H1 (cell line): ENCODE results near the gene CPEB3. TPM values are rescaled to one million over a fixed set of nuclear protein-coding genes. Genes with fewer than 3 reads are reported as not detected.

Source experiments
- CTCF ChIA-PET: fragments of 300-600 bp; sonication (Branson Sonifier 250); formaldehyde crosslinking; loops from one replicate; lab custom pipeline; 2021; ENCODE audit not compliant: partially characterized antibody; lab: Charles Lee
- POLR2A ChIA-PET: fragments of 300-600 bp; sonication (Branson Sonifier 250); formaldehyde crosslinking; loops from one replicate; lab custom pipeline; 2021; ENCODE audit warnings: inconsistent platforms; ENCODE audit not compliant: partially characterized antibody; lab: Charles Lee
- DNase-seq, 2 experiments: peaks; one replicate each; pipeline versions ENCODE4 v3.0.0 to v3.0.0-alpha.2; 2010 to 2022; ENCODE audit warnings: low spot score in 2 of 2, low read depth in 1 of 2, mixed read lengths in 1 of 2
- FAIRE-seq: peaks from 2 replicates; lab custom pipeline; 2011; peaks lifted over from hg19 to GRCh38; lab: Jason Lieb, UNC
- H2AFZ ChIP-seq: 2 replicates; pipeline ENCODE4 v1.8.1; 2012; ENCODE audit warnings: low read length, inconsistent platforms
- H2AK5ac ChIP-seq: 2 replicates; pipeline ENCODE4 v1.6.1; 2013; ENCODE audit warnings: low read depth, low read length
- H2BK120ac ChIP-seq: replicated peaks from 2 replicates; pipeline ENCODE3; 2013; ENCODE audit warnings: low read depth, low read length, inconsistent platforms
- H2BK12ac ChIP-seq: 2 replicates; pipeline ENCODE4 v1.6.1; 2013; ENCODE audit warnings: low read depth, low read length
- H2BK15ac ChIP-seq: 2 replicates; pipeline ENCODE4 v1.6.1; 2013; ENCODE audit warnings: low read length
- H2BK20ac ChIP-seq: 2 replicates; pipeline ENCODE4 v1.6.1; 2013; ENCODE audit warnings: low read length
- H2BK5ac ChIP-seq: 2 replicates; pipeline ENCODE4 v1.6.1; 2013; ENCODE audit warnings: low read depth, low read length
- H3K14ac ChIP-seq: 2 replicates; pipeline ENCODE4 v1.6.1; 2013; ENCODE audit warnings: inconsistent platforms; ENCODE audit not compliant: insufficient read length
- H3K18ac ChIP-seq: 2 replicates; pipeline ENCODE4 v1.6.1; 2013; ENCODE audit warnings: low read length; ENCODE audit errors: extremely low read depth
- H3K23ac ChIP-seq: 2 replicates; pipeline ENCODE4 v1.6.1; 2013; ENCODE audit warnings: inconsistent platforms; ENCODE audit not compliant: insufficient read length
- H3K23me2 ChIP-seq: 2 replicates; pipeline ENCODE4 v1.6.1; 2013; ENCODE audit warnings: low read depth, low read length
- H3K27ac ChIP-seq: 2 replicates; pipeline ENCODE4 v1.6.1; 2011; ENCODE audit warnings: low read depth, low read length, inconsistent platforms
- H3K27me3 ChIP-seq, 4 experiments: replicated peaks in 1 of 4; 1 replicate in 1 of 4; 2 replicates in 3 of 4; pipeline versions ENCODE4 v1.6.1 to v1.8.1; 2011 to 2013; ENCODE audit warnings: low read length in 3 of 4, mild to moderate bottlenecking in 3 of 4, inconsistent platforms in 2 of 4, mixed read lengths in 2 of 4, moderate library complexity in 1 of 4; ENCODE audit not compliant: control insufficient read depth in 3 of 4, insufficient read depth in 3 of 4; ENCODE audit errors: extremely low read depth in 1 of 4
- H3K36me3 ChIP-seq, 4 experiments: 2 replicates each; pipeline versions ENCODE4 v1.6.1 to v1.8.1; 2011 to 2013; ENCODE audit warnings: mild to moderate bottlenecking in 4 of 4, low read length in 3 of 4, moderate library complexity in 2 of 4, control low read depth in 1 of 4, inconsistent platforms in 1 of 4; ENCODE audit not compliant: insufficient read depth in 4 of 4, control insufficient read depth in 2 of 4
- H3K4ac ChIP-seq: replicated peaks from 2 replicates; pipeline ENCODE3; 2013; ENCODE audit warnings: low read length, low read depth, mixed read lengths, inconsistent platforms; ENCODE audit not compliant: insufficient read length
- H3K4me1 ChIP-seq, 4 experiments: replicated peaks in 1 of 4; 1 replicate in 1 of 4; 2 replicates in 3 of 4; pipeline versions ENCODE4 v1.6.1 to v1.8.1; 2011 to 2013; ENCODE audit warnings: low read length in 3 of 4, inconsistent platforms in 2 of 4, mixed read lengths in 1 of 4; ENCODE audit not compliant: insufficient read depth in 4 of 4, control insufficient read depth in 3 of 4
- H3K4me2 ChIP-seq, 2 experiments: 2 replicates each; pipeline versions ENCODE4 v1.6.1 to v1.8.1; 2011 to 2013; ENCODE audit warnings: low read depth in 2 of 2, low read length in 2 of 2, control low read depth in 1 of 2, inconsistent platforms in 1 of 2, mild to moderate bottlenecking in 1 of 2; ENCODE audit not compliant: insufficient read depth in 1 of 2
- H3K4me3 ChIP-seq, 4 experiments: fragments of 200-600, 300-600 bp in 1 of 4; sonication (generic), shearing (Covaris generic), sonication (Bioruptor Twin) in 1 of 4; 2 replicates each; pipeline versions ENCODE4 v1.5.1 to v1.8.1; 2011 to 2016; ENCODE audit warnings: low read length in 4 of 4, low read depth in 3 of 4, control low read depth in 2 of 4, inconsistent platforms in 2 of 4, mild to moderate bottlenecking in 2 of 4, mixed read lengths in 1 of 4, moderate library complexity in 1 of 4; ENCODE audit not compliant: insufficient read depth in 2 of 4; ENCODE audit errors: extremely low read depth in 1 of 4
- H3K56ac ChIP-seq: replicated peaks from 2 replicates; pipeline ENCODE3; 2013; ENCODE audit warnings: low read depth, mild to moderate bottlenecking, mixed read lengths, low read length, inconsistent platforms; ENCODE audit not compliant: insufficient read length
- H3K79me1 ChIP-seq: 2 replicates; pipeline ENCODE4 v1.6.1; 2013; ENCODE audit warnings: low read depth, low read length, control low read depth
- H3K79me2 ChIP-seq, 2 experiments: 2 replicates each; pipeline versions ENCODE4 v1.6.1 to v1.8.1; 2012 to 2013; ENCODE audit warnings: low read length in 2 of 2, mild to moderate bottlenecking in 2 of 2, inconsistent platforms in 1 of 2; ENCODE audit not compliant: insufficient read depth in 2 of 2, control insufficient read depth in 1 of 2
- H3K9ac ChIP-seq, 4 experiments: replicated peaks in 1 of 4; 1 replicate in 1 of 4; 2 replicates in 3 of 4; pipeline versions ENCODE4 v1.6.1 to v1.8.1; 2011 to 2013; ENCODE audit warnings: low read depth in 3 of 4, low read length in 3 of 4, control low read depth in 2 of 4, mild to moderate bottlenecking in 2 of 4, moderate library complexity in 2 of 4, inconsistent platforms in 1 of 4; ENCODE audit errors: extremely low read depth in 1 of 4
- H3K9me3 ChIP-seq, 2 experiments: 2 replicates each; pipeline versions ENCODE4 v1.6.1 to v1.8.1; 2012 to 2013; ENCODE audit warnings: mild to moderate bottlenecking in 2 of 2, moderate library complexity in 2 of 2, control low read depth in 1 of 2, inconsistent platforms in 1 of 2, low read depth in 1 of 2, low read length in 1 of 2, mixed read lengths in 1 of 2; ENCODE audit not compliant: insufficient read depth in 2 of 2
- H4K20me1 ChIP-seq, 2 experiments: replicated peaks in 1 of 2; 2 replicates each; pipeline versions ENCODE3 to v1.8.1; 2011 to 2013; ENCODE audit warnings: inconsistent platforms in 2 of 2, low read length in 2 of 2, mild to moderate bottlenecking in 1 of 2; ENCODE audit not compliant: insufficient read depth in 2 of 2, control insufficient read depth in 1 of 2
- H4K5ac ChIP-seq: 2 replicates; pipeline ENCODE4 v1.6.1; 2013; ENCODE audit warnings: low read length, low read depth, mixed read lengths, inconsistent platforms; ENCODE audit not compliant: insufficient read length
- H4K8ac ChIP-seq: 2 replicates; pipeline ENCODE4 v1.8.0; 2013; ENCODE audit warnings: mild to moderate bottlenecking, moderate library complexity, low read length, inconsistent platforms; ENCODE audit not compliant: insufficient read depth; ENCODE audit errors: extremely low read depth
- H4K91ac ChIP-seq: replicated peaks from 2 replicates; pipeline ENCODE3; 2013; ENCODE audit warnings: low read length, mixed read lengths, inconsistent platforms; ENCODE audit not compliant: insufficient read length
- BCL11A ChIP-seq, 2 experiments: IDR thresholded peaks; one replicate each; pipeline ENCODE4 v1.6.1; 2011; ENCODE audit warnings: low read depth in 2 of 2, low read length in 2 of 2, mild to moderate bottlenecking in 2 of 2
- CHD2 ChIP-seq: IDR thresholded peaks from 2 replicates; pipeline ENCODE4 v1.6.1; 2012; ENCODE audit warnings: low read length, improper control_type of control experiment
- CREB1 ChIP-seq: IDR thresholded peaks from 2 replicates; pipeline ENCODE4 v1.6.1; 2012; ENCODE audit warnings: inconsistent platforms
- EP300 ChIP-seq, 2 experiments: IDR thresholded peaks; 1 replicate in 1 of 2; 2 replicates in 1 of 2; pipeline ENCODE4 v1.6.1; 2011 to 2012; ENCODE audit warnings: low read depth in 2 of 2, low read length in 2 of 2, mild to moderate bottlenecking in 2 of 2, borderline replicate concordance in 1 of 2, inconsistent platforms in 1 of 2, moderate library complexity in 1 of 2
- FOSL1 ChIP-seq: IDR thresholded peaks from 2 replicates; pipeline ENCODE4 v1.6.1; 2011; ENCODE audit warnings: mild to moderate bottlenecking, low read depth, low read length, moderate library complexity; ENCODE audit not compliant: insufficient read depth
- NANOG ChIP-seq: IDR thresholded peaks from 2 replicates; pipeline ENCODE4 v1.6.1; 2011; ENCODE audit warnings: low read length, low read depth, mild to moderate bottlenecking, inconsistent platforms; ENCODE audit not compliant: insufficient read depth, poor library complexity, severe bottlenecking
- PHF8 ChIP-seq: fragments of 200-600 bp; sonication (generic); conservative IDR thresholded peaks from 2 replicates; pipeline ENCODE4 v1.7.1; 2012; ENCODE audit warnings: low read depth, mild to moderate bottlenecking, inconsistent platforms, low read length, moderate library complexity
- POU5F1 ChIP-seq: IDR thresholded peaks from 2 replicates; pipeline ENCODE4 v1.6.1; 2011; ENCODE audit warnings: low read depth, mild to moderate bottlenecking, low read length, moderate library complexity
- SAP30 ChIP-seq: fragments of 300-600 bp; sonication (generic); IDR thresholded peaks from 2 replicates; pipeline ENCODE4 v1.7.1; 2012; ENCODE audit warnings: low read length, moderate library complexity, mild to moderate bottlenecking, inconsistent platforms; ENCODE audit not compliant: insufficient read depth, insufficient replicate concordance
- SUZ12 ChIP-seq: fragments of 200-600 bp; sonication (generic); IDR thresholded peaks from 2 replicates; pipeline ENCODE4 v1.6.1; 2012; ENCODE audit warnings: mild to moderate bottlenecking, inconsistent platforms, low read length, moderate library complexity, mixed read lengths
- TCF12 ChIP-seq: IDR thresholded peaks from 2 replicates; pipeline ENCODE4 v1.6.1; 2011; ENCODE audit warnings: low read depth, mild to moderate bottlenecking, low read length
- WGBS, 2 experiments: shearing (Covaris generic) in 1 of 2; methylation state at CpG; one replicate each; pipeline versions ENCODE4 v1.1.6 to v1.1.7; 2013 to 2015; ENCODE audit warnings: low lambda C conversion rate in 2 of 2, mixed read lengths in 2 of 2, inconsistent platforms in 1 of 2, low coverage in 1 of 2, missing lambda C conversion rate in 1 of 2; ENCODE audit not compliant: insufficient replicate concordance in 2 of 2, insufficient coverage in 1 of 2, insufficient read length in 1 of 2; ENCODE audit errors: extremely low coverage in 1 of 2, missing lambda C conversion rate in 1 of 2; 5-methylcytosine and 5-hydroxymethylcytosine counted together
- polyA plus RNA-seq, 7 experiments: library from polyadenylated mRNA; depleted of rRNA in 3 of 7; stranded (reverse) in 5 of 7; unstranded in 2 of 7; fragments of >200 nt in 5 of 7; fragments of 200-250 nt in 2 of 7; gene quantifications; 1 replicate in 5 of 7; 2 replicates in 1 of 7; 4 replicates in 1 of 7; pipeline versions ENCODE4 v1.2.1 to v1.2.3, GENCODE V29; 2011 to 2013; ENCODE audit warnings: missing spikeins in 2 of 7, mixed read lengths in 2 of 7
- total RNA-seq: library from RNA; stranded (reverse); fragmentation: NEBNext Ultra II Directional; extraction: Animal tissue kit (Norgen Biotek cat#: 25700); gene quantifications from 2 replicates; pipeline ENCODE4 v1.2.1, GENCODE V29; 2021
- TF ChIP-seq, protein P1 (sequence below): IDR thresholded peaks from 2 replicates; pipeline ENCODE4 v1.6.1; 2011; ENCODE audit warnings: low read depth, mild to moderate bottlenecking, low read length; ENCODE audit not compliant: insufficient read depth

Gene CPEB3
- total and polyA plus RNA-seq, 2 of the 8 experiments (the other 6 are each of a cell fraction or from before 2014, with no cell fraction given) = 0.39 to 1.7 TPM

GRCh38 chr10:92052741-92053140 is 238.1 kb downstream of the CPEB3 start:
- Histone ChIP-seq H4K5ac (no peak overlapping the region), H3K4me2 (no peak overlapping the region), H3K14ac (no peak overlapping the region), H3K18ac (no peak overlapping the region), H3K4me3 (no peak overlapping the region), H3K23me2 (no peaks in the 10 kb centered on the region), H3K9ac (no peak overlapping the region), H3K4me1 (no peaks in the 10 kb centered on the region), H3K36me3 (no peaks in the 10 kb centered on the region), H2AFZ (no peak overlapping the region), H3K79me2 (no peaks in the 10 kb centered on the region), H3K27me3 (no peaks in the 10 kb centered on the region), H3K27ac (no peak overlapping the region), H2BK20ac (no peak overlapping the region), H4K20me1 (peaks cover 0 to 2% of the 10 kb centered on the region in 2 experiments), H3K79me1 (no peaks in the 10 kb centered on the region), H3K9me3 (no peaks in the 10 kb centered on the region), H2BK5ac (no peak overlapping the region), H4K8ac (no peak overlapping the region), H2AK5ac (no peak overlapping the region), H2BK120ac (no peak overlapping the region), H3K4ac (no peak overlapping the region), H4K91ac (no peak overlapping the region), H3K56ac (no peak overlapping the region), H2BK12ac (no peak overlapping the region), H3K23ac (no peak overlapping the region), H2BK15ac (no peak overlapping the region)
- DNase-seq (no peak), FAIRE-seq (no peak)
- POLR2A ChIA-PET = interaction anchor here (1.3 to 1.5 kb wide), 2 partner anchors 13 to 20 kb away, joined by 3 read pairs; no protein-coding TSS in a partner anchor
- CTCF ChIA-PET = interaction anchor here (0.5 kb wide), 1 partner anchor 74 kb away, joined by 3 read pairs; no protein-coding TSS in a partner anchor
- 94% methylated on average over 5 of the region's 5 CpGs; no CpG with 5 or more reads in 1 of the 2 experiments for whole genome bisulfite sequencing, 2 experiments
- TF ChIP-seq TCF12 (no peak), EP300 (IDR thresholded peaks at IDR 0.05; ENCODE audit: borderline replicate concordance in 1 of 2, low read depth in 2 of 2, low read length in 2 of 2) (no peak), SUZ12 (no peak), SAP30 (no peak), CHD2 (no peak), NANOG (no peak), POU5F1 (no peak), PHF8 (no peak), CREB1 (no peak), BCL11A (IDR thresholded peaks at IDR 0.05; ENCODE audit: low read depth in 2 of 2, low read length in 2 of 2) (no peak), FOSL1 (no peak)
- TF ChIP-seq, protein P1, sequence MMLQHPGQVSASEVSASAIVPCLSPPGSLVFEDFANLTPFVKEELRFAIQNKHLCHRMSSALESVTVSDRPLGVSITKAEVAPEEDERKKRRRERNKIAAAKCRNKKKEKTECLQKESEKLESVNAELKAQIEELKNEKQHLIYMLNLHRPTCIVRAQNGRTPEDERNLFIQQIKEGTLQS = no peak
